GM10266 (cell line): ENCODE data around the gene NOS3.
"Not testable (repeated sequence)": the region's sequence is repeated elsewhere in the genome, so short reads cannot be mapped to it uniquely, and the experiment has no call there.

ENCODE experiments used
- DNase-seq: peaks from one replicate; pipeline ENCODE4 v3.0.0; 2012; ENCODE audit errors: extremely low spot score
- CTCF ChIP-seq: IDR thresholded peaks from 2 replicates; pipeline ENCODE4 v1.5.1; 2012; ENCODE audit warnings: mild to moderate bottlenecking, low read depth; ENCODE audit not compliant: control insufficient read depth, insufficient read depth; ENCODE audit errors: missing control alignments

The NOS3 gene

GRCh38 chr7:151010037-151010306, 19.2 kb downstream of the NOS3 start:
- TF ChIP-seq CTCF, result no peak
- no peak for DNase-seq

GRCh38 chr7:151010307-151011096, 19.7 kb downstream of the NOS3 start:
- TF ChIP-seq CTCF, result no peak
- DNase-seq, result no peak

- no peak for DNase-seq
- TF ChIP-seq CTCF, result no peak
Observed at GRCh38 chr7:151011097-151011409, 20.2 kb downstream of the NOS3 start.

- DNase-seq, result not testable (repeated sequence)
Observed at GRCh38 chr7:151011616-151012015, 20.8 kb downstream of the NOS3 start.

GRCh38 chr7:151012031-151012692, 21.3 kb downstream of the NOS3 start:
- DNase-seq, result no peak
- no peak for TF ChIP-seq CTCF

GRCh38 chr7:151012911-151013347, 22.1 kb downstream of the NOS3 start:
- TF ChIP-seq CTCF, result peak; percentile 47
- peak; percentile 65 for DNase-seq

GRCh38 chr7:151013356-151013732, 22.5 kb downstream of the NOS3 start:
- DNase-seq, result no peak
- no peak for TF ChIP-seq CTCF
